ENCODE results near the gene SEPTIN6.

SEPTIN6 gene

DNA sequence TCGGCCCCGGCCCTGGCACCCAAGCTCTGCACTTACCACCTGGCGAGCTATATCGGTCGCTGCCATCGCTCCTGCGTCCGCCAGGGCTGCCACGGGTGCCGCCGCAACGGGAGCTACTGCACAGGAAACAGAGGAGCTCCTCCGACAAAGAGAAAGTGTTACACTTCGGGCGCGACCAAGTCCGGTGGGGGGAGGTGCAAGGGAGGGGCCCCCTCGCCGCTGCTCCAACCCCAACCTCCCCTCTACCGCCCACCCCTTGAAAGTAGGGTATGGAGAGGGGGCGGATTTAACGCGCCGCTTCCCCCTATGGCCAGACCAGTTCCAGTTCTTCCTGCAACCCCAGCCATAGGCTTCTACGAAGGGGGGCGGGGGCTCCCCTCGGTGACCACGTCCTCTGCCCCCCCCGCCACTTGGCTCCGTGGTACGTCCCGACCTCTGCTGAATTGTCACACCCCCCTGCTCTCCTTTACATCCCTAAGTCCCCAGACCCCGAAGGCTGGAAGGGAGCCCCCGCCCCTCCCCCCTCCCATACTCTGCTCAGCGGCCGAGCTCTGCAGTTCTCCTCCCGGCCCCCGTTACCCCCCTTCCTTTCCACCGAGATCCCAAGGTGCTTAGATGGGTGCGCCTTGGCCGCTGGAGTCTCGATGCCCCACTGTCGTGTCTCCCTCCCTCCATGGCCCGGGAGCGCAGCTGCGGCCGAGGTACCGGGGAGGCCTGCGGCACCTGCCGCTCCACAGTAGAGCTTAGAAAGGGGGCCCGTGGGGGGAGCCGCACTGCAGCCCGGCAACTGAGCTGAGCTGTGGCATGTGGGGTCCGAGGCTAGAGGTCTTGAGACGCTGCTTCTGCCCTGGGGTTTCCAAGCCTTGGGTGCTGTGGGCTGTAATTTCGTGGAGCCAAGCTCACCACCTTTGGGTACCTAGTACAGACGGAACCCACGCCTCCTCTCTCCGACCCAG, at the start of gene SEPTIN6:
TSS of gene SEPTIN6 (minus strand) at position 129 of the 956 bp plus-strand sequence. CDS start at position 66, 63 bp downstream.
- DNase-seq (ENCODE audit: low read depth in 2 of 2): peak; percentile 68 to 83

DNA sequence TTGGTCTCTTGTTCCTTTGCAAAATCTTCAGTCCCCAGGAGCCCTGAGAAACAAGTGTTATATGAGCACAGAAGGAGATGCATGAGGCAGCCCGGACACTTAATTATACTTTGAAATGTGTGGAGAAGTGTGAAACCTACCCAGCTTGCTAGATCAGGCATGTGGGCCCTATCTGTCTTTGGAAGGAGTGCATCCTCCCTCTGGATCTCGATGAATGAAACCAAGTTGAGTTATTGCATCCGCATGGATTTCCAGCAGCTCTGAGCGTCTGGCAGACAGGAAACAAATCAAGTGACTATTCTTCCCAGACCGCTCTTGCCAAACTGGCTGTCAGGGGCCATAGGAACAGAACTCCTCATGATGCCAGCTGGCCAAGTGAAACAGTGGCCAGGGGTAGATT, 45.8 kb upstream of the SEPTIN6 start:
- DNase-seq (ENCODE audit: low read depth in 2 of 2): no peak

DNA sequence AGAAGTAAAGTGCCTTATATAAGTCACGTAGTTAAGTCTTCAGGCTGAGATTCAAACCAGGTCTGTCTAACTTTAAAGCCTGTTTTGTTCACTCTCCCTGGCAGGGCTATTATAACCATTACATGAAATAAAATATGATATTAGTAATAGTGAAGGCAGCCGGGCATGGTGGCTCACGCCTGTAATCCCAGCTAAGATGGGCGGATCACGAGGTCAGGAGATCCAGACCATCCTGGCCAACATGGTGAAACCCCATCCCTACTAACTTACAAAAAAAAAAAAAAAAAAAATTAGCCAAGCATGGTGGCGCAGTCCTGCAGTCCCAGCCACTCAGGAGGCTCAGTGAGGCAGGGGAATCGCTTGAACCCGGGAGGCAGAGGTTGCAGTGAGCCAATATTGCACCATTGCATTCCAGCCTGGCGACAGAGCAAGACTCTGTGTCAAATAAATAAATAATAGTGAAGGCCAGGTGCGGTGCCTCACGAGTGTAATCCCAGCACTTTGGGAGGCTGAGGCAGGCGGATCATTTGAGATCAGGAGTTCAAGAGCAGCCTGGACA, 43.3 kb upstream of the SEPTIN6 start:
- no peak for DNase-seq (ENCODE audit: low read depth in 2 of 2)

DNA sequence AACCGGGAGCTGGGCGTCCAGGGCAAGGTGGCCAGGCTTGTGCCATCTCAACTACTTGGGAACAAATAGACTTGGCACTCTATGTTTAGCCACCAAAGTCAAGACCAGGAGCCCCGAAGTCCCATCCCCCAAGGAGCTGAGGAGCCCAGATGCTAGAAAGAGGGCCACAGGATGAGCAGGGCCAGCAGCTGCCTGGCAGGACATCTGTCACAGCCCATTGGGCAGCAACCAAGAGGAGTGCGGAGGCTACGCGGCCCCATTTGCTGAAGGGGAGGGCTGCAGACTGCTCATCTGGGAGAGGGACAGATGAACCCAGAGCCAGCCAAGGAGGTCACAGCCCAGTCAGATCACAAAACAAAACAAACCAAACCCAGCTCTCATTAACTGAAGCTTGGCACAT, 42.5 kb upstream of the SEPTIN6 start:
- DNase-seq (ENCODE audit: low read depth in 2 of 2): no peak

DNA sequence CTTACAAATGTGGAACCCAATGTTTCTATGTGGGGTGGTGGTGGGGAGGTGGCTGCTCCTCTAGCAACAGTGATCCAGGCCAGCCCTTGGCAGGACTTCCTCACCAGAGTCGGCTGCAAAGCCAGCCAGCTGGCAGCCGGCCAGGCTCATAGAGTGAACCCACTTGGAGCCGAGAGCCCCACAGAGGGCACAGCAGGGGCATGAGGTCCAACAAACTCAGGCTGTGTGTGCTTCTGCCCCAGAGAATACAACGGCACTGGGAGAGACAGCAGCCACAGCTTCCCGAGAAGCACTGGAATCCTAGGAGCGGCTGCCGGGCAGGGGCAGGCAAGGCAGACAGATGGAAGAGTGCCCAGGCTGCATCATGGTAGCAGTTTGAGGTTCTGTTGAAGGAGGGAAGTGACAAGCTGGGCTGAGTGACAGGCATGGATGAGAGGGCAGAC, 42.0 kb upstream of the SEPTIN6 start:
- DNase-seq (ENCODE audit: low read depth in 2 of 2): no peak

DNA sequence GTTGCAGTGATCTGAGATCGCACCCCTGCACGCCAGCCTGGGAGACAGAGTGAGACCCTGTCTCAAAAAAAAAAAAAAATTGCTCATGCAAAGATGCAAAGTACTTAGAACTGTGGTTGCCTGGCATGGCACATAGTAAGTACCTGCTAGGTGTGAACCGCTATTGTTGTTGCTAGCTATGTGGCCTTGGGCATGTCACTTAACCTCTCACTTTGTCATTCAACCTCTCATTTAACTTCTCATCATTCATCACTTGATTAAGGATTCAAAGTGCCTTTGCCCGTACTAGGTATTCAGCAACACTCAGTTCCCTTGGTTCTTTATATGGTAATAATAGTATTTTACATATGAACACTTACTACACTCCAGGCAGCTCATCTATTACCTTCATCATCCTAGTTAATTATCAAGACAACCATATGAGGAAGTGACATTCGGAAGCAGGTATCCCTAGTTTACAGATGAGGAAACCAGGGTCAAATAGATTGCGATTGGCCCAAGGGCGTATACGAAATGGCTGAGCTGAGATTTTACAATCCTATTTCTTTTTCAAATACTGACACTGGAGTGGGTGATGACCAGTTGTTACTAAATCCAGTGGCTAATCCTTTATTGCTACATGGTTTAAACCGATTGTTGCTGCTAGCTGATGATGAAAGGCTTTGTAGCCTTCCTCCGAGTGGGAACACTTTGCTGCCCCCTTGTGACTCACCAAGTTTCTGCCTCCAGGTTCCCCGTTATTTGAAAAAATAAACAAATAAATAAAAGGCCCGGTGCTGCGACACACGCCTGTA, 36.6 kb upstream of the SEPTIN6 start:
- peak in 1 of 2 donors; percentile 27 for DNase-seq (ENCODE audit: low read depth in 2 of 2)

DNA sequence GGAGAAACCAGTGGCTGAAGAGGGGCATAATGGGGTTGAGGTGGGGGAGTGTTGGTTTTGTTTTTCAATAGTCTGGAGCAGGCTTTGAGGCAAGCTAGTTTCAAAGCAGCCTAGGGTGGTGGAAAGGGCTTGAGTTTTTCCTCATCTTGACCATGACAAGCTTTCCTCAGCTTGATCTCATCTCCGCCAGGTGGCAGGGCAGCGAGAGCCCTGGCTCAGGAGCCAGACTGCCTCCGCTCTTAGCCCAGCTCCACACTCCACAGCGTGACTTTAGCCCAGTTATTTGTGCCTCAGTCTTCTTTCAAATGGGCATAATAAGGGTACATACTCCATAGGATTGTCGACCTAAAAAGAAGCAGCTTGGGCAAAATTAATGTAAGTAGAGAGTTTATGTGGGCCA, 35.5 kb upstream of the SEPTIN6 start:
- DNase-seq (ENCODE audit: low read depth in 2 of 2): no peak

DNA sequence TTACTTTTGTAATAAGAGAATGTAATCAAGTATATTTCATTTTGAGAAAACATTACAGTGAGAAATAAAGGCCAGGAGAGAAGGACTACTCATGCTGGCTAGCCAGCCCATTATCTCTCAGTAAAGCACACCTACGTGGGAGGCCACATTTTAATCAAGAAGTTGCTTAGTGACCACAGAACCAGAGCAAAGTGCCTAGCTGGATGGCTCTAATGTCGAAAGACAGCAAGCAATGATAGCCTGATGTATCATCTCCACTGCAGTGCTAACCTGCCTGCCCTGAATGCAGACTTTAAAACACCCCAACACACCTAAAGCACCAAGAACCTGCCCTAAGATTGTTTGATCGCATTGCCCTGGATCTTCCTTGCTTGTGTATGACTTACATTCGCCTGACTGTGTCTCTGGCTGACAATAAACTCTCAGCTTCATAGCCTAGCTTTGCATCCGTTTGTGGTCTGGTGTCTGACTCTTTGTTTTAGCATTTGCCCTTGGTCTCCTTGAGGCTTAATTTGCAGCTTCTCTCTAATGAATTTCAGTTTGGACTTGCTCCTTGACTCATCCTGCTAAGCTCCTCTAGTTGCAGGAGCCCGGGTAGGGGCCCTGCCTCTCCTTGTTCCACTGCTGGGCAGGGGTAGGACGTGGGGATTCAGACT, 34.1 kb upstream of the SEPTIN6 start:
- no peak for DNase-seq (ENCODE audit: low read depth in 2 of 2)

DNA sequence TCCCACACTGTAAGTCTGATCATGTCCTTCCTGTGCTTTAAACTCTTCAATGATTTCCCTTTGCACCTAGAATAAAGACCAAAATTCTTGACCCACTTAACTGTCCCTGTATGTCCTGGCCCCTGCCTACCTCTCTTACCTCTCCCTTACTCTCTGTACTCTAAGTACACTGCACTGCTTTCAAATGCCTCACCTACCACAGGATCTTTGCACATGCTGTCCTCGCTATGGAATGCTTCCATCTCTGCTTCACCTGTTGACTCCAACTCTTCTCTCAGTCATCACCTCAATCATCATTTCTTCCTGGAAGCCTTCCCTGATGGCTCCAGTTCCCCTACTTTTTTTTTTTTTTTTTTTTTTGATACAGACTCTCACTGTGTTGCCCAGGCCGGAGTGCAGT, 29.0 kb upstream of the SEPTIN6 start:
- DNase-seq (ENCODE audit: low read depth in 2 of 2): no peak

DNA sequence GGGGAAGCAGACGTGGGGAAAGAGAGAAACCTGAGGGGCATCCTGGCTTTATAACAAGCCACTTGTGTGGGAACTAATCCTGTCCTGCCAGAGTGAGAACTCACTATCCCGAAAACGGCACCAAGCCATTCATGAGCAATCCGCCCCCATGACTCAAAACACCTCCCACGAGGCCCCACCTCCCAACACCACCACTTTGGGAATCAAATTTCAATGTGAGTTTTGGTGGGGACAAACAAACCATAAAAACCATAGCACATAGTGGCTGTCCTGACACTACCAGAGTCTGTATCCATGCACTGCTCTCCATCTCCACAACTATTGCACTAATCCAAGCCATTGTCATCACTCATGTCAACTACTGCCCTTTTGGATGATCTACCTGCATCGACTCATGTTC, 28.5 kb upstream of the SEPTIN6 start:
- no peak for DNase-seq (ENCODE audit: low read depth in 2 of 2)

DNA sequence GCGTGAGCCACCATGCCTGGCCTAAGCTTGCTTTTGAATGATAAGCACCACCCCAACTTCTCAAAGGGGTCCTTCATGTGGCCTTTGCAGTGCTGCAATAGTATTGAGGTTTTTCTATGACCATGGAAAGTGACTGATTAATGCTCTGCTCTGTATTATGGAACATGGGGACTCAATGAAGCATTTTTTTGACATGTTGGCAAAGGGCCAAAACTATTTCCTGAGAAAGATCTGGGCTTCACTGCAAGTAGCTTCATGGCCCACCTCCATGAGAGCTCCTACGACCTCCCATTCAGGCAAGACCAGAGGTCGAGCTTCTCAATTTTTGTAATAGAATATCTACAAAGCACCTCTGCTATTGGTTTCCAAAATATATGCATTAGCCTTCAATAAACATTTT, 16.7 kb upstream of the SEPTIN6 start:
- no peak for DNase-seq (ENCODE audit: low read depth in 2 of 2)

DNA sequence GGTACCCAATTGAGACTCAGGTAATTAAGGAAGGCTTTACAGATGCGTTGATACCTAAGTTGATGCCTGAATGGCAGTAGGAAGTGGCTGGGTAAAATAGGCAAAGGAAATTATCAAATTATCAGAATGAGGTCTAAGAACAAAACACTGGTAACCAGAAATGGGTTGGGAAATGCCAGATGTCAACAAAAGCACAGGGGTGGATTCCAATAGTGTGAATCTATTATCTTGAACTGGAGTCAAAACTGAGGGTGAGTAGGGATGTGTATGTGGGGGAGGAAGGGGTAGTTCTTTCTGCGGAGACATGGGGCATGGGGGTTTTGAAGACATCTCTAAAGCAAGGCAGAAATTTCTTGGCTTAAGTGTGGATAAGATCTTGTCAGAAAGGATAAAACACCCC, 16.0 kb upstream of the SEPTIN6 start:
- DNase-seq (ENCODE audit: low read depth in 2 of 2): no peak

DNA sequence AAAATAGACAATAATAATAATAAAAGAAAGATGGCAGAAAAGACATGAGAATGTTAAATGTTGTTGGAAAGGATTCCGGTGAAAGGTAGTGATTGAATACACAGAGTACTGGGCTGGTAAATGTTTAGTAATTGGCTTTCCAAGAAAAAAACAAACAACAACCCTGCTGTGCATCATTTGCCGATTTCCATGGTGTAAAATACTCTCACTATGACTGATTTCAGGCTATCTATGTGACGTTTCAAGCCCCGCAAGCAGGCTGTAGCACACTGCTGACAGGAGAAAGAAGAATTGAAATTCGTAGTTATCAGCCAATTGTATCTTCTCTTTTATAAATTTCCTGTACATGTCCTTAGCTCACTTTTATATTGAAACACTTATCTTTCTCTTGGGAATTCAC, 13.6 kb upstream of the SEPTIN6 start:
- DNase-seq (ENCODE audit: low read depth in 2 of 2): no peak

DNA sequence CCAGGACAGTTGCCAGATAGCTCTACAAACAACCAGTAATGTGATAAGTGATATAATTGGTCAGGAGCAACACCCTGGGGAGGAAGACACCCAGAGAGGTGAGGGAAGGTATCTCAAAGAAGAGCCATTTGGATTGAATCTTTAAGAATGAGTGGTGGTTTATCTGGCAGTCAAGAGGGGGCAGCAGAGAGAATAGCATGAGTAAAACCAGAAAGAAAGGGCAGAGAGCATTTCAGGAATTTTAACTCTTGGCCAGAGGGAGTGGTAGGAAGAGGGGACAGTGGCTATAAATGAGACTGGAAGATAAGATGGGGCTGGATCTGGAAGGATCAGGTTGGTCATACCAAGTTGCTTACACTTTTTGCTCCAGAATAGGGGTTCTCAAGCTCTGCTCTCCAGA, 5.9 kb upstream of the SEPTIN6 start:
- DNase-seq (ENCODE audit: low read depth in 2 of 2): no peak

DNA sequence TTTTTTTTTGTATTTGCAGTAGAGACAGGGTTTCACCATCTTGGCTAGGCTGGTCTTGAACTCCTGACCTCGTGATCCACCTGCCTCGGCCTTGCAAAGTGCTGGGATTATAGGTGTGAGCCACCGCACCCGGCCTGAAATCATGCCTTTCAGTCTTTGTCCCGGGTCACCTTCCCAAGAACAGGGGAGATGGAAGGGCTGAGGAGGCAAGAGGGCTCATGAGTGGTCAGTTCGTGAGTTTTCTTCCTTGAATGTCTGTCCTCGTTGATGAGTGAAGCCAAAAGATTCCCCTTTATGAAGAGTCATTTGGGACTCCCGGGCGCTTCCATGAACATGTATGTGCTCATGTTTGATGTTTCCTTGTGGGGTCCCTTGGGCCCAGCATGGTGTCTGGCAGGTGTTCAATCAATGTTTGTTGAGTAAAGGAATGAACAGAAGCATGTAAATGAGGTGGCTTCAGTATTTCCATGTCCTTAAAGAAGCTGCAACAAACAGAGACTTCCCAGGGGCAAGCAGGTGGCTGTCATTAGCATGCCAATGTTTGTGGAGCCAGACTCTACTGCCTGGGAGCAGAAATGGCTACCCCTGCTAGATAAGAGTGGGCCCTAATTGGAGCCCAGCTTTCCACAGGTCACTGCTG, 3.4 kb upstream of the SEPTIN6 start:
- no peak for DNase-seq (ENCODE audit: low read depth in 2 of 2)

DNA sequence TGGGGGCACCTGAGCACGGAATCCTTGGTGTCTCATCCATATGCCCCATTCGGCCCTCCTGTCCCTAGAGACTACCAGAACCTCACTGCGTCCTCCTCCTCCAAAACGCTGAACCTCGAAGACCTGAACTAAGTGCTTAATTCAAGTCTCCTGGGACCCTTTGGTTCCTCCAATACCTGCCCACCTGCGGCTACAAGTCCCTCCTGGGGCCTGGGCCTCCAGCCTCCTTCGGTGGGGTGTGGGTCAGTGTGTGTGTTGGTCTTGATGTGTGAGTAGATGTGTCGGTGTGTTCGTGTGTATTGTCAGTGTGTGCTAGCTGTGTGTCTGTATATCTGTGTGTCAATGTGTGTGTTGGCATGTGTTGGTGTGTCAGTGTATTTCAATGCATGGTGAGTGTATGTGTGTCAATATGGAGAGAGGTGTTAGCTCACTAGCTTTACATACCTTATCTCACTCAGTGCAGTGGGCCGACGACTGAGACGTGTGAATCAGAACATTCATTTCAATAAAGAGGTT, 2.6 kb upstream of the SEPTIN6 start:
- DNase-seq (ENCODE audit: low read depth in 2 of 2): no peak

DNA sequence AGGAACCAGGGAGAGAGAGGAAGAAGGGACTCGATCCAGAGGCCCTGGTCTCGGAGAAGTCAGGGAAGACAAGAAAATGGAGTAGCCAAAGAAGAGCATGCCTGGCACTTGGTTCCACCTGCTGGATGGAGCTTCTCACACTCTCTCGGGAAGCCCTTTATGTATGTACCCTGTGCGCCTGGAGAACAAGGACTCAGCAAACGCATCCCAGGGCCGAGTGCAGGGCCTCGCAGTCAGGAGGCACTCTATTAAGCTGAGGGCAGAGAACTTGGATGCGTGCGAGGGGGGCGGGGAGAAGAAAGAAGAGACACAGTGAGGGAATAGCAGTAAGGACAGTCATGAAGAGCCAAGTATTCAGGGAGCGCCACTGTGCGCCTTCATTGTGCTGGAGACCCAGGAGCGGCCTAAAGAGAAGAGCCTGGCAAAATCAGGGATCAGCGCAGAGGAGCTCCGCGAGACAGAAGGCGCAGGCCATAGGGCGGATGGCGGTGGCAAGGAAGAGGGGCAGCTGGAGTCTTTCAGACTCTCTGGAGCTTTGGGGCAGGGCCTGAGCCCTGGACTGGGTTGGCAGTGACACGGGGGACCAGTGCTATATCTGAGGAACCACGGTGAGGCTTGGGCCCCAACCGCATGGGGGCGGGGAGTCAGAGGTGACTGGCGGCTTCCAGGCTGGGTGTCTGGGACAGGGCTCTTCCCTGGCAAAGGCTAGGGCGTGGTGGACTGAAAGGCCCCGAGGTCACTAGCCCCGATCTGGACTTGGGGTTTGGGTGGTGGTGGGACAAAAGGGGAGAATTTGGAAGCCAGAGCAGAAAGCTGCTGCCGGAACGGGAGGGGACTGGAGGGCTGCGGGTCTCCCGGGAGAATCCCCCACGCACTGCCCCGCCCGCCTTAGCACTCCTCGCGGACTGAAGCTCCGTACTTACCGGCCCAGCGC, 1.9 kb upstream of the SEPTIN6 start:
- DNase-seq (ENCODE audit: low read depth in 2 of 2): no peak

DNA sequence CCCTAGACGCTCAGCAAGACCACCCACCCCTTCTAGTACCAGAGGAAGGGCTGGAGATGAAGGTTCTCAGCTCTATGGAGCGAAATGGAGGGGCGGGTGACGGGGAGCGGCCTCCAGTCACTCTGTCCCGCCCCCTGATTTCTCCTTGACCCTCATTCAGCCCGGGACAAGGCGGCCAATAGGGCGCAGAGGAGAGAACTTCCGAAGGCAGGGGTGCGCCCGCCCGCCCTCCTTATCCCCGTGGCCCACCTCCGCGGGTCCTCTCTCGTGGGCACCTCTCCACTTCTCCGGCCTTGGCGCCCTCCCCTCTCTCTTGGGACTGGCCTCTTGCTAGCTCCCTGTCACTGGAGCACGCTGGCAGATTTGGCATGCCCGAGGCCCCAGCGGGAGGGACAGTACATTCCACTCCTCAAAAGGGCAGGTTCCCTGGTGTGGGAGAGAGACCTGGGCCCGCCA, 1.1 kb upstream of the SEPTIN6 start:
- no peak for DNase-seq (ENCODE audit: low read depth in 2 of 2)

DNA sequence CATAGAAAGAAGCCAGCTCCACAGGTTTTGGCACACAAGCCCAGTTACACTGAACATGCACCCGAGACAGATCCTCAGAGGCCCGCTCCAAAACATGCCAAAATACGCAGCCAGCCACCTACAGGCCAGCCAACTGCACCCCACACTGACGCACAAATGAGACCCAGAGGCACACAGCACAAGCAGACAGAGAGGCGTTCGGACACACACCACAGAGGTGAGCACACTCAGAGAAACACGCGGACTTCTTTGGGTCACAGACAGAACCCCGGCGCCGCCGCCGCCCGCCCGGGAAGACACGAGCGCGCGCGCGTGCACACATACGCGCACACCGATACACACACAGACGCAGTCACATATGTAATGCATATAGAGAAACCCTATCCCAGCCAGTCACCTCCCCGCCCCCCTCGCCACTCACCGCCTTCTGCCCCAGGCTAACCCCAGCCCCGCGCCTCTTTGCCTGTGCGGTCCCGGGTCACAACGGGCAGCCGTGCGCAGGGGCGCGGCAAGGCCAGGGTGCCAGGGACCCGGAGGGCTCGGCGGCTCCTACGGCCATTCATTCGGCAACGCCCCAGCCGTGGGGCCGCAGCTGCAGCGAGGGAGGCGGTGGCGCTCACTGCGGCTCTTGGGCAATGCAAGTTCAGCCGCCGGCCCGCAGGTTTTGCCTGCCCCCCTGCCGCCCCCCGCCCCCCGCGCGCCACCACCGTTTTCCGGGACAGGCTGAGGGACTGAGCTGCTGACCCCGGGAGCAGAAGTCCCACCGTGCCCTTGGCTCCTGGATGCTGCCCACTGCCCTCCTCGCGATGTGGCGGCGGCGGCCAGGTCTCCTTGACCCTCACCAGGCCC, 553 bp downstream of the SEPTIN6 start:
- peak in 1 of 2 donors; percentile 37 for DNase-seq (ENCODE audit: low read depth in 2 of 2)

Measured in stimulated activated CD8-positive, alpha-beta memory T cell treated with anti-CD3 and anti-CD28 coated beads, Interleukin-15, amount 100 ng/mL, for 48 hours (primary cell).